IgD-negative memory B cell (primary cell): ENCODE results near the gene MAMDC2. TPM values are rescaled to one million over a fixed set of nuclear protein-coding genes. Genes with fewer than 3 reads are reported as not detected.

Experiments
- H3K27ac Mint-ChIP-seq, 3 donors: one replicate each; pipeline ENCODE4 v1.8.0; 2020 to 2022; ENCODE audit warnings: mild to moderate bottlenecking in 3 of 3, mixed read lengths in 3 of 3, moderate library complexity in 1 of 3
- H3K27me3 Mint-ChIP-seq: one replicate; pipeline ENCODE4 v1.8.0; 2021; ENCODE audit warnings: mixed read lengths
- H3K36me3 Mint-ChIP-seq: one replicate; pipeline ENCODE4 v1.8.0; 2020; ENCODE audit warnings: mild to moderate bottlenecking, mixed read lengths
- H3K4me1 Mint-ChIP-seq, 3 donors: one replicate each; pipeline ENCODE4 v1.8.0; 2020 to 2022; ENCODE audit warnings: mixed read lengths in 3 of 3, mild to moderate bottlenecking in 1 of 3
- H3K4me3 Mint-ChIP-seq, 4 donors: one replicate each; pipeline ENCODE4 v1.8.0; 2020 to 2022; ENCODE audit warnings: mild to moderate bottlenecking in 4 of 4, mixed read lengths in 4 of 4, moderate library complexity in 3 of 4
- H3K9me3 Mint-ChIP-seq, 3 donors: one replicate each; pipeline ENCODE4 v1.8.0; 2020 to 2021; ENCODE audit warnings: mixed read lengths in 3 of 3, mild to moderate bottlenecking in 1 of 3
- polyA plus RNA-seq: library from polyadenylated mRNA; unstranded; fragments of 300-500 nt; fragmentation: Illumina TruSeq; gene quantifications from one replicate; pipeline ENCODE4 v1.2.3, GENCODE V29; 2021

The MAMDC2 gene
- polyA plus RNA-seq, 1 donor from 2014 or later, result not detected

DNA sequence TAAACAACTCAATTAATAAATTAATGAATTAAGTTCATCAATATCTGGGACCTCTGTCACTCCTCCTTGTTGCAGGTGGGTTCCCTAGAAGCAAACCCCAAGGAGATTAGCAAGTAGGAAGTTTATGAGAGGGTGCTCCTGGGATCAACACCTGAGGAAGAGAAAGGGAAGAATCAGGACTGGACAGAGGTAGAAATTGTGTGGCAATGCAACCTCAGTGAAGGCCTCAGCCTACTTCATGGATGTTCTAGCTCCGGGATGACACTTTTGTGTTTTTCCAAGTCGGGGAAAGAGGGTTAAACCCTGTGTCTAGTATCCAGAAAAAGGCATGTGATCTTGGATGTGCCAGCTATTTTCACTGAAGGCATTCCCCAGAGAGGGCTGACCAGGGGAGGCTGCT is 23.2 kb downstream of the MAMDC2 start:
- Mint-ChIP-seq H3K27ac (no peak overlapping the region), H3K36me3 (no peaks in the 10 kb centered on the region), H3K4me3 (no peak overlapping the region), H3K4me1 (no peaks in the 10 kb centered on the region), H3K27me3 (peaks cover 4% of the 10 kb centered on the region), H3K9me3 (no peaks in the 10 kb centered on the region)

DNA sequence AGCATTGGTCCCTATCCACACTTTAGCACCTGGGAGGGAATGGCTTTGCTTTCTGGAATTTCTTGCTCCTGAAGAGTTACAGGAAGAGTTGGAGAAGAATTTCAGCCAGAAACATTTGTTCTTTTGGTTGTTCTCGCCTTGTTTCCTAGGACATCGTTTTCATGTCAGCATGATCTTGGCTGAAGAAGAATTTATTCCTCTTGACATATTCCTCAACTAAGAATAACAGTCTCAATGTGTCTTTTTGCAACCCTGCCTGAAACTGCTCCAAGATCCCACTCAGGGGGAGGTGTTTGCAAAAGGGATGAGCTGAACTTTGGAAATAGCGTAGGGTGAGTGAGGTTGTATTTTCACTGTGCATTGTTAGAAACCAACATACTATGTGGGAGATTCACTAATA is 26.1 kb downstream of the MAMDC2 start:
- no peaks in the 10 kb centered on the region for H3K36me3 Mint-ChIP-seq
- H3K4me1 Mint-ChIP-seq, result no peaks in the 10 kb centered on the region
- no peaks in the 10 kb centered on the region for H3K9me3 Mint-ChIP-seq
- H3K4me3 Mint-ChIP-seq, result no peak overlapping the region
- no peak overlapping the region for H3K27ac Mint-ChIP-seq
- H3K27me3 Mint-ChIP-seq, result peaks cover 4% of the 10 kb centered on the region

DNA sequence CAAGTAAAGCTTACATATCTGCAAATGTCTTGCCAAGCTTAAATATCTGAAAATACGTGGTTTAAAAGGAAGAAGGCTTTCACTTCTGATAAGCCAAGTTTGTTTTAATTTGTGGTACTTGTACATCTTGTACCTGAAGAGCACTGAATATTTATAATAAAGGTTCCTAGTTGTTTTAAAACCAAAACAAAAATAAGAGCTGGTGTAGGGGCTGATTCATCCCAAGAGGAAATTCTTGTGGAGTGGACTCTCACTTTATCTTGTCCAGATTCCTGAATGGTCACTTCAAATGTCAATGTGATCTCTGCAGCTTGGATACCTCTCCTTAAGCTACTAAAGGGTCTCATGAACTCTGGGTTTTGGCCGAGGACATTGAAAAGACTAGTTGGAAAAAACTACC is 29.5 kb downstream of the MAMDC2 start:
- H3K4me3 Mint-ChIP-seq, result no peak overlapping the region
- no peaks in the 10 kb centered on the region for H3K36me3 Mint-ChIP-seq
- no peaks in the 10 kb centered on the region for H3K9me3 Mint-ChIP-seq
- H3K4me1 Mint-ChIP-seq, result no peaks in the 10 kb centered on the region
- H3K27ac Mint-ChIP-seq, result no peak overlapping the region
- no peaks in the 10 kb centered on the region for H3K27me3 Mint-ChIP-seq

DNA sequence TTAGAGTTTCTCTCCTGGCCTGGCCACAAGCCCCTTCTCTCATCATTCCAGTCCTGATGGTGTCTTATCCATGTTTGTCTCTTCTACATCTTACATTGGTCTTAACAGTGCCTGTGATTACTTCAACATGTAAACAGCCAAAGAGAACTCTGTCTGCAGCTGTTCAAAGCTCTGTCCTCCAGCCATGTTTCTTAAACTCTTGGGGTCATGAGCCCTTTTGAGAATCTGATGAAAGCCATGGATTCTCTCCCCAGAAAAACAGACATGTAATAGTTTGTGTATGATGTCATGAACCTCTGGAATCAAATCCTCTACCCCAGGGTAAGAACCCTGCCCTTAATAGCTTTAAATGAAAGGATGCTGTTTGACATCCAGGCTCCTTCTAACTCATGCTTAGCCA is 30.1 kb downstream of the MAMDC2 start:
- Mint-ChIP-seq H3K4me3 (no peak overlapping the region), H3K36me3 (no peaks in the 10 kb centered on the region), H3K27ac (no peak overlapping the region), H3K27me3 (no peaks in the 10 kb centered on the region), H3K4me1 (no peaks in the 10 kb centered on the region), H3K9me3 (no peaks in the 10 kb centered on the region)

DNA sequence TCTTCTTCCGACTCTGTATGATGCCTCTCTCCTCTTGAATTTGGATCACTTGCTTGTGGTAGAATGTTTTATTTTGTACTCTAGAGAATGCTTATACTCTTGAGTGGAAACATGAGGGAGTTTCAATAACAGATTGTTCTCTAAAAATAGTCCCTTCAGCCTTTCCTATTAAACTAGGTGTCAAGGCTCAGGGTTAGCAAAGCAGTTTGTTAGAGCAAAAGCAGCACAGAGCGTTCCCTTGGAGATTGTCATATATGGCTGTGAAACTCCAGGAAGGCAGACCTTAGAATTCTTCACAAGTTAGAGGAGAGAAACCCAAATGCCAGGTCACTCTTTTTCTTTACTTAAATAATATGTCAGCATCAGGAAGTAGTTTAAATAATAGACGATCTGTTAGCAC is 33.0 kb downstream of the MAMDC2 start:
- Mint-ChIP-seq H3K4me1 (no peaks in the 10 kb centered on the region), H3K4me3 (no peak overlapping the region), H3K9me3 (no peaks in the 10 kb centered on the region), H3K36me3 (no peaks in the 10 kb centered on the region), H3K27ac (no peak overlapping the region), H3K27me3 (no peaks in the 10 kb centered on the region)

DNA sequence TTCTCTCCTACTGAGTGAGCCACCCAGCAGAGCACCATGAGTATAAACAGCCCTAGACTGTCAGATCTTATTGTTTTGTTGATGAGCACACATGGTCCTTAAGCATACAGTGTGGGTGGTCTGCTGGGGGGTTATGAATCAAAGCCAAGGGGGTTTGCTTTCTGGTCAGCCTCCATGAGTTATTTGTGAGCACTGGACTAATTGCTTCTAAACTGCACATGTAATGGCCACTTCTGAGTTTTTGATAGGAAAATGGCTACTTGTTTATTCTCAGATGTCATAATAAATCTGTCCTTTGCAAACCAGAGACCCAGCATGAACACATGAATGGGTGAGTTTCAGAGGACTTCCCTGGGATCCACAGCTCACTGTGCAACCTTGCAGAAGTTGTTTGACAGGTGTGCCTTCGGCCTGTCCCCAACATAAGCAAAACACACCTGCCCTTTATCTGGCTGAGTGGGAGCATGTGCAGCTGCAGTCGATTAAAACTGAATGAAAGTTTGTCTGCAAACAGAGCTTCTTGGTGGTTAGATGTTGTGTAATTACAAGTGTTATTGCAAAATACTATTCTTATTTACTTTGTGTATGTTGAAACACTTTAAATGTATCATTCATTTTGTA is 35.9 kb downstream of the MAMDC2 start:
- no peaks in the 10 kb centered on the region for H3K27me3 Mint-ChIP-seq
- H3K9me3 Mint-ChIP-seq, result no peaks in the 10 kb centered on the region
- no peaks in the 10 kb centered on the region for H3K36me3 Mint-ChIP-seq
- H3K4me3 Mint-ChIP-seq, result no peak overlapping the region
- peaks cover 0 to 1% (median 0%) of the 10 kb centered on the region in 3 donors for H3K4me1 Mint-ChIP-seq
- no peak overlapping the region for H3K27ac Mint-ChIP-seq

DNA sequence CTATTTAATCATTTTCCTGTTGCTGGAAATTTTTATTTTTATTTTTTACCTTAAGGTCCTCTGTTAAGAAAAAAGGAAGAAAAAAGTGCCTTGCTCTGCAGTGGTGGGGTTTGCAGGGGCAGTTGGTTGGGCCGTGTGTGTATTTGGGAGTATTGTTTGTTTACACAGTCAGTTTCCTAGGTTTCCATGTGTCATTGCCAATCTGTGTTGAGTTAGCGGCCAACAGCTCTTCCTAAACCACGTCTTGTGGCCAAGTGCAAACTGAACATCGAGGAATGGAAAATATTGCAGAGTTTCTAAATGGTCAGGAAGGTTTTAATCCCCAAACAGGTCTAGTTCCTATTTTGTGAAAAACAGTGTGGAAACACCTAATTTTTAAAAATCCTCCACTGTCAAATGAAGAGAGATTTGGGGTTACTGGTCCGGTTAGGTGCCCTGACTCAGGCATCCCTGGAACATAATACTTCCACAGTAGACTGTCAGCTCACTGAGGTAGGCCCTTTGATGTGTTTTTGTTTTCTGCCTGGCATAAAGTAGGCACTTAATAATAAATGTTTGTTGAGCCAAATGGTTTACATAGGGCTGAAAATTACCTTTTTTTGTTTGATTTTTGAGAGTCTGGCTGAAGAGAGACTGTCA is 37.0 kb downstream of the MAMDC2 start:
- H3K4me3 Mint-ChIP-seq, result no peak overlapping the region
- peaks cover 0 to 1% (median 0%) of the 10 kb centered on the region in 3 donors for H3K4me1 Mint-ChIP-seq
- no peak overlapping the region for H3K27ac Mint-ChIP-seq
- H3K36me3 Mint-ChIP-seq, result no peaks in the 10 kb centered on the region
- no peaks in the 10 kb centered on the region for H3K27me3 Mint-ChIP-seq
- no peaks in the 10 kb centered on the region for H3K9me3 Mint-ChIP-seq

DNA sequence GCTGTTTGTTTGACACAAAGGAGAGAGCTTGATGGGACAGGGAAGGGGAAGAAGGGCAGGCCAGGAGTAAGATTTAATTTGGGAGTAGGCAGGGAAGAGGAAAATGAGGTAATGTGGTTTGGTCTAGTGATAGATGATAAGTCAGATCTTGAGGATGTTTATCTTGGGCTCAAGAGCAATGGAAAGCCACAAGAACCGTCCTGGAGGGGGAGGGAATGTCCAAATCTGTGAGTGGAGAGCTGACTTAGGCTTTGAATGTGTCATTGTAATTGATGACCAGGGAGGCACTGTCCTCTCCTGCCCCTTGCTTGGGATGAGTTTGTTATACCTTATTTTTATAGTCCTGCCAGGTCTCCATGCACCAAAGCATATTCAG is 37.5 kb downstream of the MAMDC2 start:
- Mint-ChIP-seq H3K27ac (no peak overlapping the region), H3K36me3 (no peaks in the 10 kb centered on the region), H3K9me3 (no peaks in the 10 kb centered on the region), H3K27me3 (no peaks in the 10 kb centered on the region), H3K4me1 (peaks cover 0 to 1% (median 0%) of the 10 kb centered on the region in 3 donors), H3K4me3 (no peak overlapping the region)

DNA sequence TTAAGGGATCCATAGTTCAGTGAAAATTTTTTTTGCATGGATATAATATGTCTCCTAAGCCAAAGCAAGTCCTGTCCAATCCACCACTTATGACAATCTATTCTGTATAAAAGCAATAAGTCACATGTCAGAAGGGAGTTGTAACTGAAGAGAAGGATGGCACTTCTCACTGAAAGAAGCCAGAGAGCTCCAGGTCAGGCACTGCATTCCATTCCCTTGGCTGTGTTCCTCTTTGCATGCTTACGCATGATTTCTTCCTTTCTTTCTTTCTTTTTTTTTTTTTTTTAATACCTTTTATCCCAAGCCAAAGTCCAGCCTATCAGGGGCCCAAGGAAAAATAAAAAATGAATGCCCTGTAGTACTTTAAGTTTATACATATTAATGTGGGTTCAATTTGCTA is 39.8 kb downstream of the MAMDC2 start:
- Mint-ChIP-seq H3K27me3 (peaks cover 6% of the 10 kb centered on the region), H3K4me3 (no peak overlapping the region), H3K27ac (no peak overlapping the region), H3K4me1 (peaks cover 0 to 1% (median 0%) of the 10 kb centered on the region in 3 donors), H3K9me3 (no peaks in the 10 kb centered on the region), H3K36me3 (no peaks in the 10 kb centered on the region)

DNA sequence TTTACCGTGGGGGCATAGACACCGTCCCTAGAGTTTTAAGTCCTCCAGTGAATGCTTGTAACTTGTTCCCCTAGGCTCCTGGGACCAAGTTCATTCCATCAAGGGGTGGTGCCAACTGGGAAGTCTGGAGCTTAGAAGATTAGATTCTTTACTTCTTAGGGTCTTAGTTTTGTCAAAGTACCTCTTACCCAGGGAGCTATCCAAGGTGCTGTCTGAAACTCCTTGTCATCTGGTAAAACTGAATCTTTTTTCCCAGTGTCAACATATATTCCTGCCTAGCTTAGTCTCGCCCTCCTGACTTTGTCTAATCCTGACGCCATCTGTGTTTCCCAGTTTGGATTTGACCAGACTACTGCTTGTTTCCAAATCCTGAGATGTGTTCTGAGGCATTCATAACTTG is 41.6 kb downstream of the MAMDC2 start:
- peaks cover 10% of the 10 kb centered on the region for H3K27me3 Mint-ChIP-seq
- H3K9me3 Mint-ChIP-seq, result no peaks in the 10 kb centered on the region
- H3K36me3 Mint-ChIP-seq, result no peaks in the 10 kb centered on the region
- no peak overlapping the region for H3K4me3 Mint-ChIP-seq
- H3K27ac Mint-ChIP-seq, result no peak overlapping the region
- peaks cover 0 to 1% (median 0%) of the 10 kb centered on the region in 3 donors for H3K4me1 Mint-ChIP-seq

DNA sequence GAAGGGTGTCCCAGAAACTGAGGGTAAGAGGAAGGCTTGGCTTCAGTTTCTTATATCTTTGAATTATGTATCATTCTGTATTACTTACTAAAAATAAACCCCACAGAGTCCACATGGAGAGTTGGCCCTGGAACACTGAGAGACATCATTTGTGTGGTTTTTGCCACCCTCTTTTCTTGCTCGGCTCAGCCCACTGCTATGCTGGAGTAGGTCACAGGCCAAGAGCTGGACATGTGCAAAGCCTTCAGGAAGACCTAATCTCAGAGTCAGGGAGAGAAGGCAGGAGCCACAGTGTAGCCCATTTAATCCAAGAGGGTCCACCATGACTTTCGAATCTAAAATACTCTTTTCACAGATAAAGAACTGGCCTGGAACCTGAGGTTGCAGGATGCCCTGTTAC is 47.5 kb downstream of the MAMDC2 start:
- Mint-ChIP-seq H3K4me1 (peaks cover 0 to 2% (median 0%) of the 10 kb centered on the region in 3 donors), H3K27me3 (peaks cover 10% of the 10 kb centered on the region), H3K36me3 (peaks cover 2% of the 10 kb centered on the region), H3K4me3 (no peak overlapping the region), H3K9me3 (peaks cover 0 to 2% (median 0%) of the 10 kb centered on the region in 3 donors), H3K27ac (no peak overlapping the region)

DNA sequence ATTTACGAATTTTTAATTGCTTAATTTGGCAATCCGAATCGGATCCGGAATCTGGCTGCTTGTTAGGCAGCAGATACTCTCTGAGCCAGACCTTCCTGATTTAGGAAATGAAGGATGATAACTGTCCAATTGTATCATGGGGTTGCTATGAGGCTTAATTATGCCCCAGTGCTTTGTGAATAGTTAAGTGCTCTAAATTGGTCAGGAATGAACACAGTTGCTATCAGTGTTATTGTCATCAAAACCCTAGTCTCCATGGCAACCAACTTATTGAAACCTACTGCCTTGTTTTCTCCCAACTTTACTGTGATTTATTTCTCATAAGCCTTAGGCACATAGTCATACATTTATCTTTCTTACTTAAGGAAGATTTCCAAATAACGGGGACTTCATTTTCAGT is 47.9 kb downstream of the MAMDC2 start:
- no peak overlapping the region for H3K4me3 Mint-ChIP-seq
- peaks cover 0 to 2% (median 0%) of the 10 kb centered on the region in 3 donors for H3K9me3 Mint-ChIP-seq
- H3K27me3 Mint-ChIP-seq, result peaks cover 10% of the 10 kb centered on the region
- H3K27ac Mint-ChIP-seq, result no peak overlapping the region
- peaks cover 0 to 4% (median 0%) of the 10 kb centered on the region in 3 donors for H3K4me1 Mint-ChIP-seq
- H3K36me3 Mint-ChIP-seq, result peaks cover 2% of the 10 kb centered on the region

DNA sequence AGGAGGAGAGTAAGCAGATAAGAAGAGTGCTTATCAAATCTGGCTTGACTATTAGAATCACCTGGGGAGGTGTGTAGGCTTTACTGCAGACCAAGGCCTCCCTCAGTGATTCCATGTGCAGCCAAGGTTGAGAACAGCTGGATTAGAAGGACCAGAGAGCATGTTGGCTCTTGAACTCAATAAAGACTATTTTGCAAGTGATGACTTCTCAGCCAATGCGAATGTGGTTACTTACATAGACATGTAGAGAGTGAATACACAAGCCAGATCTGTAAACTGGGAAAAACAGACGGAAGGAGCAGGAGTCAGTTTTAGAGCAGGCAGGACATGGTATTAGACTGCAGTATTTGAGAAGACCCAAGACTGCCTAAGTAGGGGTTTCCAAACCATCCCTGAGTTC is 48.5 kb downstream of the MAMDC2 start:
- H3K9me3 Mint-ChIP-seq, result peaks cover 0 to 2% (median 0%) of the 10 kb centered on the region in 3 donors
- H3K27ac Mint-ChIP-seq, result no peak overlapping the region
- H3K27me3 Mint-ChIP-seq, result peaks cover 8% of the 10 kb centered on the region
- H3K4me1 Mint-ChIP-seq, result peaks cover 0 to 4% (median 0%) of the 10 kb centered on the region in 3 donors
- H3K36me3 Mint-ChIP-seq, result peaks cover 2% of the 10 kb centered on the region
- H3K4me3 Mint-ChIP-seq, result no peak overlapping the region

DNA sequence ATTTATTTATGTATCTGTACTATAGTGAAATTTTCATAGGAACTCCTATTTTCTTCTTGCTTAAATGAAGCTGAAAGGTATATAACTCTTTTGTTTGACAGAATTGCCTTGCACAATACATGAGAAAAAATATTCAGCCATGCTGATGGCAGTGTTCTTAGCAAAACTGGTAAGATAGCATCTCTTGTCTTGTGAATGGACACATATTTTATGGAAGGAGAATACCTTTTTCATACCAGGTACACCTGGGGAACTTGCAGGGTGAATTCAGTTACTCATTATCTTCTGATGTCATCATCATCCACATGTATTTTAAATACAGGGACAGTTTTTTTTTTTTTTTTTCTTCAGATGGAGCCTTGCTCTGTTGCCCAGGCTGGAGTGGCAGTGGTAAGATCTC is 49.4 kb downstream of the MAMDC2 start:
- Mint-ChIP-seq H3K4me1 (peaks cover 0 to 4% (median 0%) of the 10 kb centered on the region in 3 donors), H3K4me3 (no peak overlapping the region), H3K9me3 (peaks cover 0 to 2% (median 0%) of the 10 kb centered on the region in 3 donors), H3K36me3 (peaks cover 2% of the 10 kb centered on the region), H3K27ac (no peak overlapping the region), H3K27me3 (peaks cover 4% of the 10 kb centered on the region)

DNA sequence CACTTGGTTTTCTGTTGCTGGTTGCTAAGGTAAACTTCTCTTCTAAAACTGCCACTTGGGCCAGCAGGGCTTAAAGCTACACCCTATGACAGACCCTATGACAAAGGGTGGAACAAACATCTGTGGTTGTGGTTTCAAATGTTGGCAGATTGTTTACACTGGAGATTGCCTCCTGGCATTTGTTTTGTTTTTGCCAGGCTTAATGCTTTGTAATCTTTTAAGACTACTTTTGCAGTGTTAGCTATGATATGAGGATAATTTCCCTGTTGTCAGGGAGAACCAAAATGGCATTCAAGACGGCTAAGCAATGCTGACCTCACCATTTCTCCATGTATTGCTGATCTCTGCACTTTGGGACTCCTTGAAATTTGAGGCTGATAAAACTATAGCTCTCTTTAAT is 50.3 kb downstream of the MAMDC2 start:
- Mint-ChIP-seq H3K36me3 (peaks cover 2% of the 10 kb centered on the region), H3K4me1 (peaks cover 0 to 4% (median 0%) of the 10 kb centered on the region in 3 donors), H3K4me3 (no peak overlapping the region), H3K9me3 (peaks cover 0 to 2% (median 0%) of the 10 kb centered on the region in 3 donors), H3K27ac (no peak overlapping the region), H3K27me3 (peaks cover 6% of the 10 kb centered on the region)

DNA sequence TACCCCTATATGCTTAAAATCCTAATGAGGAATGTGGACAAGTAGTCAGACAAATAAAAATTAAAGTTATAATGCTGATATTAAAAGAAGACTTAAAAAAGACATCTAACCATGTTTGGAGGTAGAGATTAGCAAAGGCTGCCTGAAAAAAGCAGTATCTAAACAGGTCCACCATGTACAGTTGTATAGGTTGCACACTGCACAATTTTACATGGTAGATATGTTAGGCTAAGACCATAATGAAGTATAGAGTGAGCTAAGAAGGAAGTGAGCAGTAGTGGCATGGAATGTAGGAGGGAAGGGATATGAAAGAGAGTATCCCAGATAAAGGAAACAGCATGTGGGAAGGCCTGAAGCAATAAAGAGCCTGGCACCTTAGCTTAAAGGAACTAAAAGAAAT is 51.1 kb downstream of the MAMDC2 start:
- Mint-ChIP-seq H3K36me3 (peaks cover 2% of the 10 kb centered on the region), H3K27ac (no peak overlapping the region), H3K4me3 (no peak overlapping the region), H3K4me1 (peaks cover 0 to 4% (median 0%) of the 10 kb centered on the region in 3 donors), H3K9me3 (peaks cover 0 to 2% (median 0%) of the 10 kb centered on the region in 3 donors), H3K27me3 (peaks cover 4% of the 10 kb centered on the region)
